Inflammatory macrophage treated with lipopolysaccharide for 1 hour (primary cell): Measurements from ENCODE around the gene GAK.
"Not testable (repeated sequence)": the region's sequence is repeated elsewhere in the genome, so short reads cannot be mapped to it uniquely, and the experiment has no call there.

Experiments used
- DNase-seq, 2 donors: peaks; one replicate each; pipeline ENCODE4 v3.0.0-alpha.2; 2020 to 2022

Gene GAK

DNA sequence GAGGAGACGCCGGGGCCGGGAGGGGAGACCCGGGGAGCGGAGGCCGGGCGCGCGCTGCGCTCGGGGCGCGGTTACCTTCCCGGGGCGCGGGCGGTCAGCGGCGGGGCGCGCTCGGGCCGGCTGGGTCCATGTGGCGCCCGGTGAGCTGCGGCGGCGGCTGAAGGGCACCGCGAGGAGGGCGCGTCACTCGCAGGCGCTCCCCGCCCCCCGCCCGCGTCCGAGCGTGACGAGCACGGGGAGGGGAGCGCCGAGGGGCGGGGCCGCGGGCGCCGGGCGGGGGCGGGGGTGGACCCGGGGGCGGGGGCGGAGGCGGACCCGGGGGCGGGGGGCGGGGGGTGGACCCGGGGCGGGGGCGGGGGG lies 106.2 kb downstream of the GAK start, which contains the start of gene CPLX1:
CPLX1 (minus strand) TSS at position 159 of the 360 bp plus-strand sequence. CDS start 1,607 bp downstream, outside the sequence.
- no peak for DNase-seq

DNA sequence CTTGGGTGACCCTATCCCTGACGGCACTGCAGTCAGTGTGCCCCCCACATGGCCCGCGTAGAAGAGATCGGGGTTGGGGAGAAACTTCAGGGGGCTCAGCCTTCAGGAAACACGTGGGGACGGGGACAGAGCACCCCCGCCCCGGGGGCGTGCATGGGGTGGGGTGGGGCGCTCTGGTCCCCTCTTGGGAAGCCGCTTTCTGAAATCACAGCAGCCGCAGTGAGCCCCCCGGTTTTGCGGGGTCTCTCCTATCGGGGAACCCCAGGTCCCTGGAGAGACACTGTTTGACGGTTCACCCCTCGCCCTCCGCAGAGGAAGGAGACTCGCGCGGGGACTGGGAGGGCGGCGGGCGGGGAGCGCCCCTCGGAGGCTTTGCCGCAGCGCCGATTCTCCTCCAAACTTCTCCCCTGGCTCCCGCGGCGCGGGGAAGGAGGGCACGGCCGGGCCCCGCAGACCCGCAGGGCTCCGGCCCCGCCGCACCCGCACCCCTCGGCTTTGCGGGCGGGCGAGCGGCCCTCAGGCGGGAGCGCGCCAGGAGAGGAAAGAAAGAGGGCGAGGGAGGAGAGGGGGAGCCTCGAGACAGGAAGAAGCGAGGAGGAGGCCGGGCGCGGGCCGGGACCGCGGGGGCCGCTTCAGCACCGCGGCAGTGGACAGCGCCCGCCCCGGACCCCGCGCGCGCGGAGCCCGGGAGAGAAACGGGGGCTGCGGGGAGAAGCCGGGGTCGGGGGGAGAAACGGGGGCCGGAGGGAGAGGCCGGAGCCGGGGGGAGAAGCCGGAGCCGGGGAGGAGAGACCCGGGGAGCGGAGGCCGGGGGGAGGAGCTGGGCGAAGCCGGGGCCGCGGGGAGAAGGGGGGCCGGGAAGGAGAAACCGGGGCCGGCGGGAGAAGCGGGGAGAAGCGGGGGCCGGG lies 106.8 kb downstream of the GAK start:
- DNase-seq: no peak

DNA sequence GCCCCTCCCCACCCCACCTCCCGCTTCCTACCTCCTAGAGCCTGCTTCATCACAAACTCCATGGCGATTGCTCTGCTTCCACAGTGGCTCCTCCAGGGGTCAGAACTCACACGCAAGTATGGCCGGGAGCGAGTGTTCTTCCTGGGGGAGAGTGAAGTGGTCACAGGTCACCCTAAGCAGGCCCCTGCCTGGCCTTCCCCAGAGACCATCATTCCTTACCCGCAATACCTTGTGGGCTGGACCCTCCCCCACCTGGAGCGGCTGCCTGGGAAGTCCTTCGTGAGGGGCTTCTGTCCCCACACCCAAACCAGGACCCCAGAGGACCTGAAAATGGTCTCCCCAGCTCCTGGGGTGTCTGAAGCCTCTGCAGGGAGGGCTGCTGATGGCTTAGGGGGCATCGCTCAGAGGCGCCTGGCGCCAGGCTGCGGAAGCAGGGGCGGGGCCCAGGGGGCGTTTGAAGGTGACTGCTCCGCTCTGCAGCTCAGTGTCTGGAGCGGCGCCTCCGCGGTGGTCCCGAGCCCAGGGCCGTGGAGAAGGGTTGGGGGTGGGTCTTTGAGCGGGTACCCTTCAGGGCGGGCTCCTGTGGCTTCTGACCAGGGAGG lies 107.6 kb downstream of the GAK start:
- DNase-seq: no peak

DNA sequence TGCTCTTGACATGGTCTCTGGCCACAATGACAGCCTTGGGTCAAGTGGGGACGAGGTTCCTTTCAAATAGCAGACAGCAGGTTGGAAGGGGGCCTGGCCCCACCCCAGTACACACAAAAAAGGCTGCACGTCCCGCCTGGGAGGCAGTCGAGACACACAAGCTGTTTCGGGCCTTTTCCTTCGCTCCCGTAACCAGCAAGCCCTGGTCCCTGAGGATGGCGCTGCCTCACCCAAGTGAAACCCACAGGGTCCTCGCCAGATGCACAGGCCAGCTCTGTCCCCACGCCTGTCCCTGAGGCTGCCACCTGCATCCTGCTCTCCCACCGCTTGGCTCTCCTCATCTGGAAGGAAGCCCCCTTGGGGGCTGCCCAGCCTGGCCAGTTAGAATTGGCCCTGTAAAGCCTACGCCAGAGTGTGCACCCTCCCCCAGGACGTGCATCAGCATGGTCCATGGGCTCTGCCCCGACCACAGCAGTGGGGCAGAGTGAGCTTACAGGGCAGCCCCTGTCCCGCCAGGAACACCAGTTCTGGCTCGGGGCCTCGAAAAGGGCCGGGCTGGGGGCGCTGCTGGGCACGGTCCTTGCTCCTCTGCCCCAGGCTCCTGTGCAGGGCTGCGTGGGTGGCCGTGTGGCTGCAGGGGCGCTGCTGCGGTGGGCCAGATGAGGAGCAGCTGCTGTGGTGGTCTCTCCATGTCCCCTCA lies 108.2 kb downstream of the GAK start:
- no peak for DNase-seq

DNA sequence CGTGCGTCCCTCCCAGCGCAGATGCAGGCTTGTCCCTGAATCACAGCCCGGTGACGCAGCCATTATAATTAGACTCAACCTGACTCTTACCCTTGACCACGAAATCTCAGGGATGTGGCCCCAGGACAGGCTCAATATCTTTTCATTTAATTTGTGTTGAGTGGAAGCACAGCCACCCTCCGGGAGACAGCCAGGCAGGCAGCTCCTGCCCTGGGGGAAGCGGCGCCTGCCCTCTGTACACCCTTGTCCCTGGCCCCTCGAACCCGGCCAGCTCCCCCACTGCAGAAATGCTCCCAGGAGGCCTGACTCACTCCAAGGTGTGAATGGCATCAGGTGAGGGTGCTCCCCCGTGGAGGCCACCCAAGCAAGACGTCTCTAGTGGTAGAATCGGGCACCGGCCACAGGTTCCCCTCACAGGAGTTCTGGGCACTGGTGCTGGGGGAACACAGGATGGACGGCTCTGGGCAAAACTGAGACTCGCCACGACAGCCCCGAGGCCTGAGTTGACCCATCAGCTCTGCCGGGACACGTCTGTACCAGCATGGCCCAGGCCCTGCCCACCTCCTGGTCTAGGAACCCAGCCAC lies 108.8 kb downstream of the GAK start:
- no peak for DNase-seq

DNA sequence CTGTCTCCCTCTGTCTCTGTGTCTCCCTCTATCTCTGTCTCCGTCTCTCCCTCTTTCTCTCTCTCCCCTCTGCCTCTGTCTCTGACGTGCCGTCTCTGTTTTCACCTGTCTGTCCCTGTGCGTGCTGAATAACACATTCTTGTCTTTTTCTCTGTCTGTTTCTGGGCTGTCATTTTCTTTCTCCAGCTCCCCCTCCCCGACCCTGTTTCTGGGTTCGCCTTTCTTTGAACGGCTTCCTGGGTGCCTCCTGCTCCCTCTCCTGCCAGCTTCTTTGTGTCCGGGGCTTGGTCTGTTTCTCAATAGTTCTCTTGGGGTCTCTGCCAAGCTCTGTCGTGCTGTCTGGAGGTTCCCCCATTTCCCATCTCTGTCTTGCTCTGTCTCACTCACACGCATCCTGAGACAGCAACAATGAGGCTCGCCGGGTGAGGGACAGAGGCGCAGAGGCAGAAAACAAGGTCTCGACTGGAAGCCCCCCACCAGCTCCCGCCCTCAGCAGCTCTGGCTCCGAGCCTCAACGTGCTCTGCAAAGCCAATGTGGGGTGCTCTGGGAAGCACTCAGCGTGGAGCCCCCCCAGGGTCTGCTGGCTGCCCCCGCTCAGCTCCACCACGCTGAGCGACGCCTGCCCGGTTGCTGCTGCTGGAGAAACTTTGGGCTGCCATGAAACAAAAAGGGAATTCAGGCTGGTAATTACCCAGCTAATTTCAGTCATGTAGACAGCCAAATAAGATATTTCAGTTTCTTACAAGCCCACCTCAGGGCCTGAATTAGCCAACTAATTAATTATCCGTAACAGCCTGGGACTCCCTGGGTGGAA lies 109.5 kb downstream of the GAK start:
- no peak for DNase-seq

DNA sequence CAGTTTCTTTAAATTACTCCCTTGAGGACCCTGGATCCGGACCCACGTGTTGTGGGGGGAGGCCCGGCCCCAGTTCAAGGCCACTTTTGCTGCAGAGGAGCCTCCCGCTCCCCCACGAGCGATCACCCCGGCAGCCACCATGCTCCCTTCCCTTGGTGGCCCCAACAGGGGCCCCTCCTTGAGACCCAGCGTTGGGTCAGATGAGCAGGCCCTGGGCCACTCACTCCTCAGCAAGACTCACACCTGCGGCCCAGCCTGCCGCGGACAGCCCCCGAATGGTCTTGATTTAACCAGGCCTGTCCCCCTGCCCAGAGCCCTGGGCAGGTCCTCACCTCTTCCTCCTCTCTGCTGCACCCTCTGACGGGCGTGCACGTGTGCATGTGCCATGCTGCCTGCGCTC lies 110.5 kb downstream of the GAK start:
- no peak for DNase-seq

DNA sequence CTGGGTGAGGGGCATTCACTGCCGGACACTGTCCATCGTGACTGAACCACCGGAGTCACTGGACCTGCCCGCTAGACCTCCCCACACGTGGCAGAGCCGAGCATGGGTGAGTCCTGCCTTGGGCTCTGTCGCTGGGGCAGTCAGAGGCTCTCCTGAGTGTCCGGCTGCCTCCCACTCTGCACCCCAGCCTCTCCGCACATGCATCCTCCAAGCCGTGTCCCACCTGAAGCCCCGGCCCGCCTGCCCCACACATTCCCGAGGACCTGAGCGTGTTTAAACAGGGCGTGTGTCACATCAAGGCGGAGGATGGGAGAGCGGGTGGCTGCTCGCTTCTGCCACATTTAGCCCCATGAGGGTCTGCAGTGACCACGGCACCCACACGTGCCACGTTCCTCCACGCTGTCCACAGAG lies 110.9 kb downstream of the GAK start:
- DNase-seq: no peak

DNA sequence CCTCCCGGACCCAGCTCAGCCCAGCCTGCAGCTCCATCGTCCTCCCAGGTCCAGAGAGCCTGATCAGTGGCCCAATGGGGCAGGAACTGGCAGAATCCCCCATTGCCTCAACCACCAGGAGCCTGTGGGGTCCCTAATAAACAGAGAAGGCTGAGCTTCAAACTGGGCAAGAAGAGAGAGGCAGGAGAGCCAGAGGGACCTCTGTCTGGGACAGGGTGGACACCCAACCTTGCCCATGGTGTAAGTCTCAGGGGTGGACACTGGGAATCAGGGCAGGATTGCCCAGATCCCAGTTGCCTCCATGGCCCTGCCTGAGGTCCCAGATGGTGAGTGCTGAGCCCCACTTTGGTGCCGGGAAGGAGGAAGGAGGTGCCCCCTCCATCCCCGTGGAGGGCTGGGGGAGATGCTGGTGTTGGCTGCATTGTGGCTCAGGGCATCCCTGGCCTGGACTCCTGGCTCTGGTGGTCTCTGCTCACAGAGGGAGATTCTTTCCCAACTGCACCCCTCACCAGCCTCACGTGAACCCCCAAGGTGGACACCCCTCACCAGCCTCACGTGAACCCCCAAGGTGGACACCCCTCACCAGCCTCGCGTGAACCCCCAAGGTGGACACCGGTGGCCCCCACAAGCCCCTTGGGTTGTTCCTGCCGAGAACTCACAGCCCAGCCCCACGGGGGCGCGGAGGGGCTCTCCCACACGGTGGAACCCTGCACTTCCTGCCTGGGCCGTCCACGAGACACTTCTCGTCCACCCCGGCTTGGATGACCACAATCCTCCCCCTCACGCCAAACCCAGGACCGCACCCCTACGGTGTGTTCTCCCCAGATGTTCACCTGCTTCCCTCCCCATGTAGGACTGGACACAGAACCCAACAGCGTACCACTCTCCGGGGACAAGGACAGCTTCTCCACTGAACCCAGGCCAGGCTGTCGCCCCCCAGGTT lies 111.6 kb downstream of the GAK start:
- DNase-seq: no peak

DNA sequence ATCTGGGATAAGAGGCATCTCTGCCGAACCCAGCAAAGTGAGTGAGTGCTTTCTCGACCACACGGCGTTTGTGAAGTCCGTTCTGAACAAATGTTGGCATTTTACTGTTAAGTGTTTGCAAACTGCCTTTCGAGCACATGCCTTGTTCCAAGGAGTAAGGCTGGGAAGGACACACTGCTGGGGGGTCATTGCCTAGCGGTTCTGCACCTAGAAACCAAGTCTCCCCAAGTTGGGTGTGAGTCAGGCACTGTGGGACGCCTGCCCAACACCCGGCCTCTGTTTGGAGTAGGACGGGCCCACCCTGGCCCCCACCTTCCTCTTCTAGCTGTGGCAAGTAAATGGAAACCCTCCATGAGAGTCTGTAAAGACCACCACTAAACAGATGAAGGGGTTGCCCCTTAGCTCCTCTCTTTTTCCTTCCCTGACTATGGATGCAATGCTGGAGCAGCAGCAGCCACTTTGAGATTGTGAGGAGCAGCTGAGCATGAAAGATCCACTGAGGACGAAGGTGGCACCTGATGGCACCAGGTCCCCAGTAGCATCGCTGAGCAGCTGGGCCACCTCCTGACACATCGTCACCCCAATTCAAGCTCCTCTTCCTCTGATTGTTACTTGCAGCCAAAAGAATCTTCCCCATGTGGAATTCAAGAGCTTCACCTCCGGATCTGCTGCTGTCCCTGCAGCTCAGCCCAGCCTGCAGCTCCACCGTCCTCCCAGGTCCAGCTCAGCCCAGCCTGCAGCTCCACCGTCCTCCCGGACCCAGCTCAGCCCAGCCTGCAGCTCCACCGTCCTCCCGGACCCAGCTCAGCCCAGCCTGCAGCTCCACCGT lies 112.5 kb downstream of the GAK start:
- no peak for DNase-seq

DNA sequence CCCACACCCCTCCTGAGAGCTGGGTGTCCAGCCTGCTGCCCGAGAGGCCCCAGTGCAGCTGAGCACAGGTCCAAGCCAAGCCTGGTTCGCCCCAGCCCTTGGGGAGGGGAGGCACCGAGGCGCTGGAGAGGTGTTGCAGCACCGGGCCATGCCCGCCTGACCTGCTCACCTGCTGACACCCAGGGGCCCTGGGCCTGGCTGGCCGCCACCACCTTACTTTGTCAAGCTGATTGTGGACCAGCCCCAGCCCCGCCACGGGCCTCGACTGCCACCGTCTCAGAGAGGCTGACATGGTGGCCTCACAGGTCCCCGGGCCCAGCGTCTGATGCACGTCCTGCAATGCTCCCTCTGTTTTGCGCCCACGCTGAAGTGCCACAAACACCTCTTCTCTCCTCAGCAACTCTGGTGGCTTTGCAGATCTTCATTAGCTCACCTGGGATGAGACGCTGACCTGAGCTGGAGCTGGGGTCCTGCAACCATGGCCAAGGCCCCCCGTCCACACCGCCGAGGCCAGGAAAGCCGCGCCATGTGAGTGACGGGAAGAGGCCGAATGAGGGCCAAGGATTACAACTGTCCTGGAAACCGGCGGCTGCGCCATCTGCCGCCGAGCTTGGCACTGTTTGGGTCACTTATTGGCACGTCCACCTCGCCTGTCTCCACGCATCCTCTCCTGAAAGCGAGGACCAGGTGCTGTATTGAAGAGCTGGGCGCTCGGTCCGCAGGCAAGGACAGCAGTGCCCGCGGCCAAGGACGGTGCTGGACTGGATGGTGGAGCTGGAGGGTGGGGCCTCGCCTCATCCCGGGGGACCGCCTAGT lies 113.8 kb downstream of the GAK start:
- no peak for DNase-seq

DNA sequence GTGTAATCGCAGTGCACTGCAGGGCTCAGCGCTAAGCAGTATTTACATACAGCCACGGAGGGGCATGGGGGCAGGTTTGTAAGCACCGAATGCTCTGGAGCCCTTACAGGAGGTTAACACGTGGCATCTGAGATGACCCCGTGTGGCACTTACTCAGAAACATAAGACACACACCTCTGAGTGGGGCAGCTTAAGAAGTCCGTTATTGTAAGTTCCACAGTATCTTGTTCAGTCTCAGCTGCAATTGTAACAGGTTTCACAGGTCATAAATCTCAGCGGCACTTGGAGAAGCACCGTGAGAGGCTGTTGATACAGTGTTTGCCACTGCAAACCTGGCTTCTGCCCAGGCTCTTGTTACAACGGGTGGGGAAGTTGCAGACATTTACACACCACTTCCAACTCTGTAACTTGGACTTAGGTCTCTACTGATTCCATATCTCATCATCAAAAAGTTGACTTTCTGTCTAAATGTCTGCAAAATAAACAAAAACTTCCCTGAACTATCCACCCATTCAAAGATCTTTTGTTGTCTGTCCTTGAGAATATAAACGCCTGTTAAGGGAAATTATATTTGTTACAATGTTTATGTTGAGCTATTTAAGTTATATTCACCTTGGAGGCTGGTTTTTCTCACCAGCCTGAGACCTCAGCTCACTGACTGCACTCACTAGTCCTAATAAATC lies 116.5 kb downstream of the GAK start:
- no peak for DNase-seq

DNA sequence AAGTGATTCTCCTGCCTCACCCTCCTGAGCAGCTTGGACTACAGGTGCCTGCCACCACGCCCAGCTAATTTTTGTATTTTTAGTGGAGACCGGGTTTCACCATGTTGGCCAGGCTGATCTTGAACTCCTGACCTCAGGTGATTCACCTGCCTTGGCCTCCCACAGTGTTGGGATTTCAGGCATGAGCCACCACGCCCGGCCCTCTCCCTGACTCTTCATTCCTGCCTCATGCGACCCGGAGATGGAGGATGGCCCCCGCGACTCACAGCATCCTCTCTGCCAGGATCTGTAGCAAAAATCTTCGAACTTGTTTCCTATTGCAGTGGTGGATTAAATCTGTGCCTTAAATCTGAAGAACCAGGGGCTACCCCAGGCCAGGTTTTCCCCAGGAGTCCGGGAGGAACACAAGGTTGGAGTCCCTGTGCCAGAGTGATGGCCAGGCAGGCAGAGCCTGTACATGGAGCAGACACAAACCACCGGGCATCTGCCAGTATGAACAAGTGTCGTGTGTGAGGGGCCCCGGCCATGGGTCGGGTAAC lies 117.7 kb downstream of the GAK start:
- DNase-seq: no peak

DNA sequence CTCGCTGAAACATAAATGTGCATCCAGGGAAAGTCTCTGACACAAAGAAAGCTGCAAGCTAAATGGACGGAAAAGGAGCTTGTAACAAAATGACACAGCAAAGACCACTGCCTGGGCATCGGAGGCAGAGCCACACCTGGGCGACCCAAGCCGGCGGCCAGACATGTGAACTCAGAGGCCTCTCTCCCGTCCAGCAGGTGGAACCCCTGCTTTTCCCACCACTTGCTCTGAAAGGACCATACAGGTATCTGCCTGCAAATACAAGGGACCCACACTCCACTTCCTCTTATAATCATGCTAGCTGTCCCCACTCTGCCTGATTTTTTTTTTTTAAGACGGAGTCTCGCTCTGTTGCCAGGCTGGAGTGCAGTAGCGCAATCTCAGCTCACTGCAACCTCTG lies 118.2 kb downstream of the GAK start:
- no peak for DNase-seq

DNA sequence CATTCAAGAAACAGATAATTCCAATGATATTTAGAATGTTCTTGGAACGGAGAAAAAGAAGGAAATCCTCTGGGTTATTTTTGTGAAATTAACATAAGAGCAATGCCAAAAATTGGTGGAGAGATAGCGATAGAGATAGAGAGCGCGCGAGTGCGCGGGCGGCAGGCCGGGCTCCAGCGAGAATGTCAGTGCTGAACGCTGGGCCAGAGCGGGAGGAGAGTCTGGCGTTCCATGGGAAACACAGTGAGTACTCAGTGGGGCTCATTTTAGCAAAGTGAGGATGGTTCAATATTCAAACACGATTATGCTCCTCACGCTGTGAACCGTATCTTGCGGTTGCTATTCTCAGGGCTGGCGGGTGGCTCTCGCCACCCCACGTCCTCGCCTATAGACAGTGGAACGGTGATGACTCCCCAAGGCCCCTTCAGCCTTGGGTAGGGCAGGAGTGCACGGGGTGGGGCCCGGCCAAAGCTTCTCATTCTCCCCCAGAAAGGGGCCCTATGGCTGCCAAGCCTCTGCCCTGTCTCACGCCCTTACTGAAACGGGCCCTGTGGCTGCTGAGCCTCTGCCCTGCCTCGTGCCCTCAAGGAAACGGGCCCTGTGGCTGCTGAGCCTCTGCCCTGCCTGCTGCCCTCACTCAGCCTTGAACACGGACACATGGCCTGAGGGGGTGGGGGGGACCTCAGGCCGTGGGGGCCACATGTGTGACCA lies 123.1 kb downstream of the GAK start:
- DNase-seq: no peak

DNA sequence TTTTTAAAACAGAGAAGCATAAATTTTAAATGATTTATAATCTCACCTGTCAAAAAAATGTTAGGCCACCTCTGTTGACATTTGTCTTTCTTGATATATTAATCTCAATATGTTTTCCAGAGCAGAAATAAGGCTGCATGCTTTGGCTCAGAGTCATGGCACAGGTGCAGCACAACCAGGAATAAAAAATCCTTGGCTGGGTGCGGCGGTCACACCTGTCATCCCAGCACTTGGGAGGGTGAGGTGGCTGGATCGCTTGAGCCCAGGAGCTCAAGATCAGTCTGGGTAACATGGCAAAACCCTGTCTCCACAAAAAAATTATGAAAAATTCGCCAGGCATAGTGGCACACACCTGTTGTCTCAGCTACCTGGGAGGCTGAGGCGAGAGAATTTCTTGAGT lies 124.3 kb downstream of the GAK start:
- no peak for DNase-seq

DNA sequence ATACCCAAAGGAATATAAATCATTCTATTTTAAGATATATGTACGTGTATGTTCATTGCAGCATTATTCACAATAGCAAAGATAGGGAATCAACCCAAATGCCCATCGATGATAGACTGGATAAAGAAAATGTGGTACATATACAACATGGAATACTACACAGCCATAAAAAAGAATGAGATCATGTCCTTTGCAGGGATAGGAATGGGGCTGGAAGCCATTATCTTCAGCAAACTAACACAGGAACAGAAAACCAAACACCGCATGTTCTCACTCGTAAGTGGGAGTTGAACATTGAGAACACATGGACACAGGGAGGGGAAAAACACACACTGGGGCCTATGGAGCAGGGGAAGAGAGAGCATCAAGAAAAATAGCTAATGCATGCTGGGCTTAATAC lies 125.1 kb downstream of the GAK start:
- DNase-seq: not testable (repeated sequence)

DNA sequence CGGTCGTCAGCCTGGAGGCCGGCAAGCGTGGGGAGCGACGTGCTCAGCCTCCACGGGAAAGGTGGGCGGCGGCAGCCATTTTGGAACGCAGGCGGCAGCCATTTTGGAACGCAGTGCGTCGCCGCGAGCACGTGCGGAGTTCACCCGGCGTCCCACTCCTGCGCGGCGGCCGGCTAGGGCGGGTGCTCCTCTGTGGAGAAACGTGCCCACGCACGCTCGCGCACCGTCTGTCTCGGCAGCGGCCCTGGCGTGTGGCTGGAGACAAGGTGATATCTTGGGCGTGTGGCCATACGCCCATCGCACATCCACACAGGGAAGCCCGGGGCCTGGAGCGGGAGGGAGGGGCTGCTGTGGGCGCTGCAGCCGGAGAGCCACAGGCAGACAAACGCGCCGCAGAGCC lies 127.3 kb downstream of the GAK start:
- DNase-seq: no peak
